GM21619 (cell line): ENCODE results near the gene RALGAPA1.

ENCODE experiments used
- ATAC-seq: cut with Tn5 transposase; IDR thresholded peaks from one replicate; pipeline ENCODE4 v1.9.1; 2021; ENCODE audit not compliant: unreplicated experiment

RALGAPA1 gene

DNA sequence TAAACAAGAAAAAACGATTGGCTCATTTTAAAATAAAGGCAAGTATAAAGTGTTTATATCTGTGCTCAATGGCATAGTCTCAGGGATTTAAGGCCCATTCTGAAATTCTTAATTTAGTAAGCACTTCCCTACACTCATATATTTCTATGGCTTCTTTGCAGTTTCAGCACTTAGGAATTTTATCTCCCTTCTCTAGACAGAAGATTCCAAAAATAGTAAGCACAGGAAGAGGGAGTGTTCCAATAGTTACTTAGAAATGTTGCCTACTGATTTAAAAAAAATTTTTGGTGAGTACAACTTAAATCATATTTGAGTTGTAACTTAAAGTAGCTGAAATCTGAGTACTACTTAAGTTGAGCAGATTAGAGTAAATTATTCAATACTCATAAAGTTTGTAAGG, 255.3 kb downstream of the RALGAPA1 start:
- no peak for ATAC-seq

DNA sequence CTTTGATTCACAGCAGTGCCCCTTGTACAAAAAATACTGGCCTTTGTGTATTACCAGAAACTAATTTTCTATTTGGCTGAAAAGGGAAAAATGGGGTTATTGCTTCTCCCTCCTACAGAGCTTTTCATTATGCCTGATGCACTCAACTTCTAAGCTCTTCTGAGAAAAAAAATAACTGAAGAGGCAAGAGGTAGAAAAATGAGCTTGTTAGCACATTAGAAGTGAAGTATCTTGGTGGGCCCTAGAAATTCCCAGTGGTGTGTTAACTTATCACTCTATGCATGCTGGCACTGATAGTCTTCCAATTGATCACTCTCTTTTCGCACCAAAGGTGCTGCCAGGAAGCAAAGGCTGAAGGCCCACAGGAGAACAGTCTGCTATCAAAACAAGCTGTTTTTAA, 258.0 kb downstream of the RALGAPA1 start:
- ATAC-seq: no peak

DNA sequence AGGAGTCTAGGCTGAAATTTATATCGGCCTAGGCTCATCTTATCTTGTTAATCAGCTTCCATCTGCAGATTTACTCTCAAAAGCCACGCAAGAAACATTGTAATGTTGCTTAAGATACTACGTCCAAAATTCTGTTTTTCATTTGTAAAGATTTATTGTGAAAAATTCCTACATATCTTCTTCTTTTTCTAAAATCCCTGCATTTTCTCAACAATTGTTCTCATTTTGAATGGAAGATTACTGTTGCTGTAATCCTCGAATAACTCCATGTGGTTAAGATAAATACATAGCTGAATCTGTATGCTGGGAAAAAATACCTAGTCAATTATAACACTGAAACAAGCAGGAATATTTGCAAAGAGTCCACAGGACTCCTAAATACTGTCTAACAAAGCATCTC, 259.5 kb downstream of the RALGAPA1 start:
- no peak for ATAC-seq

DNA sequence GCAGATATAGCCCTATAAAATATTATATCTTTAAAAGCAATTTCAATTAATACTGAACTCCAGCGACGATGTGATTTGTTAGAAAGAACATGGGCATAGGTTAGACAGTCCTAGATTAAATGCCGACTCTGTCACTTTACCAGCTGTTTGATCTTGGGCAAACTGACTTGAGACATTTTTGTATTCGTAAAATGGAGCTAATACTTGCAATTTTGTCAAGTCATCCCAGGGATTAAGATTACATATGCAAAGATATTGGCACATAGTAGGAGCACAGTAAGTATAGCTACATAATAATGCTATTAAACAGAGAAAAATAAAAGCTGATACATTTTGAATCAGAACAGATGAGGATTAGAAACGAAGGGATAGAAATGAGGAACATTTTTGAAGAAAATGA, 266.1 kb downstream of the RALGAPA1 start:
- ATAC-seq: no peak

DNA sequence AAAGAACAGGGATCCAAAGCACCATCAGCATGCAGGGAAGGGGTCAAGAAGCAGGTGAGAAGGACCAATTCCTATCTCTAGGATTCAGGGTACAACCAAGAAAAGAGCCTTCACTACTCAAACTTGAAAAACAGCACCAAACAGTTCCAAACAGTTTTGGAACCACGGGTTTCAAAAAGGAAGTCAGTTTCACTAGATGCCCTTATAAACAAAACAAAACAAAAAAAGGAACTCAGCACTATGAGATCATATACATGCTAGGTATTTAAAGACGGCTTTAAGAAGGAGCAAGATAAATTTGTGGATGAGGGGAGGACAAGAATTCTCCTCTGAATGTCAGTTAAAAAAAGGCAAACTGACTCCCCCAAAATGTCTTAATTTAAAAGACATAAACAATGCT, 269.1 kb downstream of the RALGAPA1 start:
- ATAC-seq: no peak

DNA sequence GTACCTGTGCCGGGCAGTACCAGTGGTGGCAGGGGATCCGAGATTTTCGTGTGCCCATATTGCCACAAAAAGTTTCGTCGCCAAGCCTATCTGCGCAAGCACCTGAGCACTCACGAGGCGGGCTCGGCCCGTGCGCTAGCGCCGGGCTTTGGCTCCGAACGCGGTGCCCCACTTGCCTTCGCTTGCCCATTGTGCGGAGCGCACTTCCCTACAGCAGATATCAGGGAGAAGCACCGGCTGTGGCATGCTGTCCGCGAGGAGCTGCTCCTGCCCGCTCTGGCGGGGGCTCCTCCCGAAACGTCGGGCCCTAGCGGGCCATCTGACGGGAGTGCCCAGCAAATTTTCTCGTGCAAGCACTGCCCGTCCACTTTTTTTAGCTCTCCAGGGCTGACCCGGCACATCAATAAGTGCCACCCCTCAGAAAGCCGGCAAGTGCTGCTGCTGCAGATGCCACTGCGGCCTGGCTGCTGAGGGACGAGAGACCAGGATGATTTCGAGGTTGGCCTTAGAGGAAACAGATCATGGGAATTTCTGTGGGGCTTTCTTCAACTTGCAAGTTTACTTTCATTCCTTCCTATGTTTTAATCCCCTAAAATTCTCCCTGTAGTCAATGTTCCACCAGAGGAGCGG, 273.5 kb downstream of the RALGAPA1 start:
- no peak for ATAC-seq

DNA sequence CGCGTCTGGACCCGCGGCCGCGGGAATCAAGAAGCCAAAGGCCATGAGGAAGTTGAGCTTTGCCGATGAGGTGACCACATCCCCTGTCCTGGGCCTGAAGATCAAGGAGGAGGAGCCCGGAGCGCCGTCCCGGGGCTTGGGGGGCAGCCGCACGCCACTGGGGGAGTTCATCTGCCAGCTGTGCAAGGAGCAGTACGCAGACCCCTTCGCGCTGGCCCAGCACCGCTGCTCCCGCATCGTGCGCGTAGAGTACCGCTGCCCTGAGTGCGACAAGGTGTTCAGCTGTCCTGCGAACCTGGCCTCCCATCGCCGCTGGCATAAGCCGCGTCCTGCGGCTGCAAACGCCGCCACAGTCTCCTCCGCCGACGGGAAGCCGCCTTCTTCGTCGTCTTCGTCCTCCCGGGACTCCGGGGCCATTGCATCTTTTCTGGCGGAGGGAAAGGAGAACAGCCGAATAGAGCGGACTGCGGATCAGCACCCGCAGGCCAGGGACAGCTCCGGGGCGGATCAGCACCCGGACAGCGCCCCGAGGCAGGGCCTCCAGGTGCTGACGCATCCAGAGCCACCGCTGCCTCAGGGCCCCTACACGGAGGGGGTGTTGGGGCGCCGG, 274.1 kb downstream of the RALGAPA1 start:
- ATAC-seq: peak; percentile 72

DNA sequence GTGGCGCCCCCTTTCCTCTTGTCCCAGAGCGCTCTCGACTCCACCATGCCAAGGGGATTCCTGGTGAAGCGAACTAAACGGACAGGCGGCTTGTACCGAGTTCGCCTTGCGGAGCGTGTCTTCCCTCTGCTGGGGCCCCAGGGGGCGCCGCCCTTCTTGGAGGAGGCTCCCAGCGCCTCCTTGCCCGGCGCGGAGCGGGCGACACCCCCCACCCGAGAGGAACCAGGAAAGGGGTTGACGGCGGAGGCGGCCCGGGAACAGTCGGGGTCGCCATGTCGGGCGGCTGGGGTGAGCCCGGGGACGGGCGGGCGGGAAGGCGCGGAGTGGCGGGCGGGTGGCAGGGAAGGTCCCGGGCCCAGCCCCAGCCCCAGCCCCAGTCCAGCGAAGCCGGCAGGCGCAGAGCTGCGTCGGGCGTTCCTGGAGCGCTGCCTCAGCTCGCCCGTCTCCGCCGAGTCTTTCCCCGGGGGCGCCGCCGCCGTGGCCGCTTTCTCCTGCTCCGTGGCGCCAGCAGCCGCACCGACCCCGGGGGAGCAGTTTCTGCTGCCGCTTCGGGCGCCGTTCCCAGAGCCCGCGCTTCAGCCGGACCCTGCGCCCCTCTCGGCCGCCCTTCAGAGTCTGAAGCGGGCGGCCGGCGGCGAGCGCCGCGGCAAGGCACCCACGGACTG, 274.8 kb downstream of the RALGAPA1 start:
- ATAC-seq: peak; percentile 10

DNA sequence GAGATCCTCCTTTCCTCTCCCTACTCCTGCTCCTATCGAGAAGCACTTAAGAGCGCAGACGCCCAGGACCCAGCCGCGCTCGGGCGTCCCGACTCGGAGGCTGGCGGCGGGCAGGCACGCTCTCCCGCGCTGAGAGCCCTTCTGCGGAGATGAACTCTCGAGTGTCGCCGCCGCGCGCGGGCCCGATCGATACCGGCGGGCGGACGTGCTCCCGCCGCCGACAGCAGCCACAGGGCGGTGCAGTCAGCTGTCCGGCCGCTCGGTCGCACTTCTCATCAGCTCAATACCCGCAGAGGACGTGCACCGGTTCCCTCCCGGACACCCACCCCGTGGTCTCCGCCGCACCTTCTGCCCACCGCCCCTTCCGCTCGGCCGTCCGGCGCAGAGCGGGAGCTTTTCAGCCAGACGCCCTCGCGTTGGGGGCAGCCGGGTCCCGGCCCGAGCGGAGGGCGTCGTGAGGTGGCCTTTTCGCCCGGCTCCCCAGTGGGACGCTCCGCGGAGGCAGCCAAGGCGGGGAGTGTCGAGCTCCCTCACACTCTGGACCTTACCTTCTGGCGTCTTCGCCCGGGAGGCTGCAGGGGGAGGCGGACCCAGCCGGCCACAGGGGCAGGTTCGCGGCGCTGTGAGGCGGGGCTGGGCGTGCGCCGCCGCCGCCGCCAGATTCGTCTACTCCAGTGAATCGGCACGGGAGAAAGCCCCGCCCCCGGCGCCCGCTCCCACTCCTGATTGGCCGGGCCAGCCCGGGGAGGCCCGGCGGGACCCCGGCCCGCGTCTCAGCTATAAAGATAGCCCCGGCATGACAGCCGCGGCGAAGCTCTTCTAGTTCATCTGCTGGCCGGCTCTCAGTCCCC, 275.5 kb downstream of the RALGAPA1 start, which contains the start of gene INSM2:
Gene INSM2, plus strand, starts transcription at position 808 of the 851 bp plus-strand sequence. CDS start 89 bp downstream, outside the sequence.
- ATAC-seq: peak; percentile 63

DNA sequence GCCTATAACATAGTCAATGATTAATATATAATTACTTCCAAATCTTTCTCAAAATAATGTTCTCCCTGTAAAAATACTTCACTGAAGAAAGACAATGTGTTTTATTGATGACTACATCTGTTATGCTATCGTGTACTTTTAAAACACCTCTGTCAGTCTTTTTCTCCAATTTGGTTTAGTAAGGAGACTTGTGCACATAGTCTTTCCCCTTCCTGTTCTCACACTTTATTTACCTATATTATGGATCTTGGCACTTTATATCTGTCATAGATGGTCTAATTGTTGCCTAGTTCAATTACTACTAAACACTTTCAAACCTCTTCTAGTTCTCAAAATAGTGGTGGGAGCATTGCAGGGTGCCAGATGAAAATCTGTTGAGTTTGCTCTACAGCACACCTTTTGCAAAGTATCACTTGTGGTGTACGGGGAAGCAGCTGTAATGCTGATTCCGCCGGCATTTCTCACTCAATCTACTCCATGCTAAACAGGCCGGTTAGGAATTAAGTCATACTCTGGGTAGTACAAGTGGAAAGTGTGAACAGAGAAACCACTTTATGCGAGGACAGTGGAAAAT, 276.2 kb downstream of the RALGAPA1 start:
- no peak for ATAC-seq

DNA sequence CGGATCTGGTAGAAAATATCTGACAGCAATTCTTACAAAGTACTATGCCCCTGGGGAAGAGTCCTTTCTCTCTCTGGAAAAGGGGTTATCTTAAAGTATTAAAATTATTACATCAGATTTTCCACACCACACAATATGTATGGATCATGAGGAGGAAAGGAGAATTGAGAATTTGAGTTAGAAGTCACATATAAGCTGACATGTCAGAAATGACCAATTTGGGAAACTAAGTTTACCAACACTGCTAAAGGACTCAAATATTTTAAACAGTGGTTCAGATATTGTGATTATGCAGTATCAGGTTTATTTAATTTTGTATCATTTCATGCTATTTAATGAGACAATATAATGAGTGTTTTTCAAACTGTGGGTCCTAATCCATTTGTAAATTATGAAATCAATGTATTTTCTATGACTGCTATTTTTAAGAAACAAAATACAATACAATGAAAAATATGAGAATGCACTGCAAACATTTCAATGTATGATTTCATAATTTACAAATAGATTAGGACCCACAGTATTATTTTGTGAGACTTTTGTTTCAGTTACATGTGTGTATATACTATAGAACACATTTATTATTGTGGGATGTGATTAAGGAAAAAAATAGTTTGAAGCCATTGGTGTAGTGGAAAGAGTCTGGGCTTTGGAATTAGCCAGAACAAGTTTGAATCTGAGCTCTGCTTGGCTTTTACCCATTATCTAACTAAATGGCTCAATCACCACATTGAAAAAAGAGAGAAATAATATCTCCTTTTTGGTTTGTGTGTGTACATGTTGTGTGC, 276.9 kb downstream of the RALGAPA1 start:
- no peak for ATAC-seq

DNA sequence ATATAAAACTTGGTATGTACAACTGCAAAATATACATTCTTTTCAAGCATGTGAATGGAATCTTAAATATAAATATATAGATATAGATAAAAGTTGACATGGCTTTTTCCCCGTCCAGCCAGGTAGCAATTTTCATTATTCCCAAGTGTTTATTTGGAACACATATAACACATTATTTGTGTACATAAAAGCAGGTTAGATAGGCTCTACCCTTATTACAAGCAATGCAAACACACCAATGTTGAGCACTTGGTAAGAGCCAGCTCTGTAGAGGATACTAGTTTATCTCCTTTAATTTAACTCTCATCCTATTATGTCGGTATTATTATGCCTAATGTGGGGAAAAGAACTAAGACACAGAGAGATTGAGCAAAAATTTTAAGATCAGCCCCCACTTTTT, 282.1 kb downstream of the RALGAPA1 start:
- ATAC-seq: no peak

DNA sequence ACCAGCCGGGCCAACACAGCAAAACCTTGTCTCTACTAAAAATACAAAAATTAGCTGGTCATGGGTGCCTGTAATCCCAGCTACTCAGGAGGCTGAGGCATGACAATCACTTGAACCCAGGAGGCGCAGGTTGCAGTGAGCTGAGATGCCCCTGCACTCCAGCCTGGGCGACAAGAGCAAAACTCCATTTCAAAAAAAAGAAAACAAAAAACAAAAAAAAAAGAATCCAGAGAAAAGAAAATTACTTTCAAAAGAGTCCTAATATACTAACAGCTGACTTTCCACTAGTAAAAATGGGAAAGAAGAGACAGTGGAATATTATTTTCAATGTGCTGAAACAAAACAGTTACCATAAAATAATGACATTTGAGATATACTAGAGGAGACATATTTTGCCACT, 283.4 kb downstream of the RALGAPA1 start:
- no peak for ATAC-seq

DNA sequence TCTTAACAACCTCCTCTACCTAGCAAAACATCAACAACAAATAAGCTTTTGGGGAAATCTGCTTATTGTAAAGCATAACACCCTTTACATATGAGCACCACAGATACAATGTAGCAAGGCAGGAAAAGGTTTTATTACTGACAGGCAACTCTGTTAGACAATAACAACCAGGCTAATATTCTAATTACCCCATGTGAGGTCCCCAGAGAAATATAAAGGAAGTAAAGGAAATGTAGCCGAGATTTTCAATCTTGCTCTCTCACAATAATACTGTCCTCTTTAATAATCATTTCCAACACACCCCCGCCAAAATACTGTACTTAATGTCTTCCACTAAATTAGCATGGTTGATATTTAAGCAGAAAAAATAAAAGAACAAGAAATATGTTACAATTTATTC, 289.1 kb downstream of the RALGAPA1 start:
- ATAC-seq: no peak

DNA sequence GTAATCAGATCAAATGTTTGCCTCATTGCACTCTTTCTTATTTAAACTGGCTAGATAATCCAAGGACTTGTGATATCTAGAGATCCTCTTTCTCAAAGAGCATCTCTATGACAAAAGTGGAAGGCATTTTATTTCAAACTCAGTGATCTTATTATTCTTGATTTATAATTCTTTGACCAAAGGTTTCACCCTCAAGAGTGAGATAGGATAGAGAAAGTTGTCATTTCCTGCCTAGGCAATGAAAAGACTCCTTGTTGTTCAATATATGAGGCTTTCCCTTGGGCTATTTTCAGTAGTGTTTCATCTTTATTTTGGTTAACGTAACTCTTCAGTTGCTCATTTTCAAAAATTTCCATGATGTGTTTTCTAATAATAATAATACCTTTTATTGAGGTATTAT, 293.2 kb downstream of the RALGAPA1 start:
- no peak for ATAC-seq

DNA sequence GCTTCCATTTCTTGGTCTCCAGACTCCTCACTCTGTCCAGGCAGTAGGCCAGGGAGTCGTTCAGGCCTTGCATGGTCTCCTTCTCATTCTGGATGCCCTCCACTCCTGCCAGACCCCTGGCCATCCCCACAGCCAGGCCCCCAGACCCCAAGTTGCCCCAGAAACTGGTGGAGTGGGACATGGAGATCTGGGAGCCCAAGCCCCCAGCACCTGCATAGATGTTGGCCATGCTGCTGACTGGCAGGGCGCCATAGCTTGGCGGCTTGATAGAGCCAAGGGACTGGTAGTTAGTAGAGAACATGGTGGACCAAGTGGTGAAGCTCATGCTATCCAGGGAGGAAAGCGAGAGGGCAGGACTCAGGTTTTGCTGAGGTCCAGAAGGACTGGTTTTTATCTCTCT, 296.3 kb downstream of the RALGAPA1 start:
- no peak for ATAC-seq

DNA sequence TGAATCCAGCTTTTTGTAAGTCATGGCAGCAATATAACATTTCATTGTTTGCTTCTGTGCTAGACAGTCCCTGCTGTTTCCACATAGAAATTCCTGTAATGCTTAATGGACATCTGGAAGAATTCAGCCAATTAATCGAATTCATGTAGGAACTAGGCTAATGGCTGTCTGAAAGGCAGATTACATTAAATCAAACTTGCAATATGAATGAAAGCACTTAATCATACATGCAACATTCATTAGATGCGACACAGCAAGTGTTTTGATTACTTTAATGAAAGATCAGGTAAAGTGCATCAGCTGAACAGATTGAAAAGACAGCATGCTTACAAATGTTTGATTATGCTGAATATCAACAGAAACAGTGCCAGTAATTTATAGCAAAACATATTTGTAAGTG, 299.2 kb downstream of the RALGAPA1 start:
- no peak for ATAC-seq

DNA sequence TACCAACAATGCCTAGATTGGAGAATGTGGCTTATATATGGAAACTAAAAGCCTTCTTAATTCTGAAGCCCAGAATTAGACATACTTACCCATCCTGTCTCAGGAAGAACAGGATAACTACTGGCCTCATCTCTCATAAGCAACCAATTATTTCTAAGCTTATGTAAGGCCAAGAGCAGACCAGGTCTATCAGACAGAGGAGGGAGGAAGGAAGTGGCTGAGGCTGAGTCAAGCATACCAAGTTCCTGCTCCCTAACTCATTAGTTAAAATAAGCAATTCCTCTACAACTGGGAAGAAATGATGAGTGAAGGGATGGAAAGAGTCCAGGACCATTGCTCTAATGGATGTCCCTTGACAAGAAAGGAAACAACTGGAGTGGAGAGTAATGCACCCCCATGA, 302.2 kb downstream of the RALGAPA1 start:
- no peak for ATAC-seq

DNA sequence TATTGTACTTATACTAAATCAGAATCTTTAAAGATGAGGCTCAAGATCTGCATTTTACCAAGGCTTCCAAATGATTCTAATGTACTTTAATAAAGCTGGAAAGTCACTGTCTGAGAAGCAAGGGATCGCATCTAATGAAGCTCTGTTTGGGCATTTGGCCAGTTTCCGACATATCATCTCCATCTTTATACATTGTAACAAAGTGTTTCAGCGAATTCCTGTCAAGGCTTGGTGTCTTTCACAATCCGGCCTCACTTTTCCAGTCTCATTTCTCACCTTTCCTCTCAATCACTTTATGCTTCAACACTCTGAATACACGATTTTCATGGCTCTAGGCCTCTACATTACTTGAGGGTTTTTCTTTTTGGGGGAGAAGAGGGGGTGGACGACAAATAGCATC, 302.6 kb downstream of the RALGAPA1 start:
- ATAC-seq: no peak

DNA sequence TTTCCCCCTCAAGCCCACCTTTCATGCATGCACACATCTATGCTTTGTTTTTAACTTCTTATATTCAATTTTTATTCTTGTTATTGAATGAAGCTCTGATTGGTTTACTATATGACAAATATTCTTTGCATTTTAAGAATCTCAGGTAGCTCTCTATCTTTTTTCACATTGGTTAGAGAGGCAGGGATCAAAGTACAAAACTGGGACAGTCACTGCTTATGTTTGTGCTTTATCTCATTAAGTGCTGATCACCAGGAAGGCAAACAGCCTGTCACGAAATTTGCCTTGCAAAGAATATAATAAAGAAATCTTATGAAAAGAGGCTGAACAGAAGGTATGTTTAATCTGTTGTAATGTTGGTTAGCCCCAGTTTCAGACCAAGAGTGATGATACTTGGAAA, 304.8 kb downstream of the RALGAPA1 start:
- no peak for ATAC-seq
